Measurements from ENCODE around the gene ASPDH. TPM values are rescaled to one million over a fixed set of nuclear protein-coding genes. Genes with fewer than 3 reads are reported as not detected.

Gene ASPDH
- total RNA-seq, 1 experiment from 2014 or later, result not detected

GRCh38 chr19:50494186-50495019, 19.3 kb downstream of the ASPDH start:
- Mint-ChIP-seq H3K36me3 (peaks cover 7% of the 10 kb centered on the region; the same call in 1 of the 2 replicates), H3K4me3 (no peak overlapping the region), H3K27me3 (ENCODE audit: low read depth) (peaks cover 72% of the 10 kb centered on the region), H3K27ac (no peak overlapping the region), H3K9me3 (peaks cover 7% of the 10 kb centered on the region; the same call in 1 of the 2 replicates), H3K4me1 (peaks cover 24% of the 10 kb centered on the region)
- ATAC-seq, result no peak
- POLR2A ChIA-PET, result no interaction called here
- TF ChIP-seq ZNF416 (CRISPR knock-in tag; IDR thresholded peaks at IDR 0.05) (no peak), ZNF671 (CRISPR knock-in tag; IDR thresholded peaks at IDR 0.05) (no peak), SMAD4 (CRISPR knock-in tag; IDR thresholded peaks at IDR 0.05) (no peak), MAX (CRISPR knock-in tag; IDR thresholded peaks at IDR 0.05) (no peak), FOXP4 (CRISPR knock-in tag; IDR thresholded peaks at IDR 0.05) (no peak), PRDM15 (CRISPR knock-in tag; IDR thresholded peaks at IDR 0.05) (no peak), STAT6 (CRISPR knock-in tag; conservative IDR thresholded peaks at IDR 0.05; ENCODE audit: low read depth) (no peak), FOXJ3 (CRISPR knock-in tag; IDR thresholded peaks at IDR 0.05; ENCODE audit: borderline replicate concordance) (no peak), ETV6 (CRISPR knock-in tag; IDR thresholded peaks at IDR 0.05) (no peak)
- DNase-seq (ENCODE audit: low spot score), result no peak
- CTCF ChIA-PET, result interaction anchor here (1.2 to 1.4 kb wide), 2 partner anchors 43 to 137 kb away, joined by 3 to 4 read pairs; no protein-coding TSS in a partner anchor

- ChIA-PET CTCF (interaction anchor here (1.4 kb wide), 1 partner anchor 136 kb away, joined by 3 read pairs; no protein-coding TSS in a partner anchor), POLR2A (no interaction called here)
- peaks cover 84% of the 10 kb centered on the region for H3K27me3 Mint-ChIP-seq (ENCODE audit: low read depth)
- H3K4me1 Mint-ChIP-seq, result peaks cover 33% of the 10 kb centered on the region
- peaks cover 7% of the 10 kb centered on the region; the same call in 1 of the 2 replicates for H3K9me3 Mint-ChIP-seq
- ATAC-seq (no peak), DNase-seq (ENCODE audit: low spot score) (no peak)
- no peak overlapping the region for H3K27ac Mint-ChIP-seq
- no peak overlapping the region for H3K4me3 Mint-ChIP-seq
- H3K36me3 Mint-ChIP-seq, result peaks cover 7% of the 10 kb centered on the region; the same call in 1 of the 2 replicates
- no peak for TF ChIP-seq MLX (CRISPR knock-in tag; IDR thresholded peaks at IDR 0.05)
- TF ChIP-seq ZSCAN18 (CRISPR knock-in tag; IDR thresholded peaks at IDR 0.05), result no peak
- TF ChIP-seq NR3C1 (CRISPR knock-in tag; conservative IDR thresholded peaks at IDR 0.05; ENCODE audit: low read depth), result no peak
- no peak for TF ChIP-seq ZNF425 (CRISPR knock-in tag; conservative IDR thresholded peaks at IDR 0.05)
- no peak for TF ChIP-seq PRRX2 (CRISPR knock-in tag; IDR thresholded peaks at IDR 0.05)
- TF ChIP-seq OVOL2 (CRISPR knock-in tag; IDR thresholded peaks at IDR 0.05; ENCODE audit: borderline replicate concordance), result no peak
- no peak for TF ChIP-seq CREM (CRISPR knock-in tag; IDR thresholded peaks at IDR 0.05)
- no peak for TF ChIP-seq EMX1 (CRISPR knock-in tag; IDR thresholded peaks at IDR 0.05)
These were observed 20.5 kb downstream of the ASPDH start for GRCh38 chr19:50493171-50493570.

All from WTC11 (cell line).